NOMO-1 treated with dmso at 0.1 percent for 144 hours (cell line): Measurements from ENCODE around the gene SFSWAP.

Experiments
- DNase-seq: peaks from one replicate; lab custom pipeline; 2025; ENCODE audit not compliant: unreplicated experiment; lab: John Stamatoyannopoulos, UW

The SFSWAP gene

GRCh38 chr12:131785763-131786330 is 75.0 kb downstream of the SFSWAP start:
- DNase-seq: no peak

- no peak for DNase-seq
Measured at GRCh38 chr12:131786331-131786730, 75.4 kb downstream of the SFSWAP start.

- no peak for DNase-seq
Measured at GRCh38 chr12:131787143-131787660, 76.3 kb downstream of the SFSWAP start.

GRCh38 chr12:131788070-131788469 is 77.2 kb downstream of the SFSWAP start:
- no peak for DNase-seq

- DNase-seq: no peak
Measured at GRCh38 chr12:131789638-131790037, 78.7 kb downstream of the SFSWAP start.

GRCh38 chr12:131793243-131794022 is 82.5 kb downstream of the SFSWAP start:
- no peak for DNase-seq

- DNase-seq: no peak
Measured at GRCh38 chr12:131794061-131794460, 83.2 kb downstream of the SFSWAP start.

GRCh38 chr12:131794573-131794972 is 83.7 kb downstream of the SFSWAP start:
- DNase-seq: no peak

GRCh38 chr12:131795064-131795463 is 84.2 kb downstream of the SFSWAP start:
- DNase-seq: no peak

- DNase-seq: no peak
Measured at GRCh38 chr12:131795690-131796410, 85.0 kb downstream of the SFSWAP start.

- DNase-seq: no peak
Measured at GRCh38 chr12:131796411-131796736, 85.5 kb downstream of the SFSWAP start.

GRCh38 chr12:131796754-131797587 is 86.1 kb downstream of the SFSWAP start:
- DNase-seq: no peak

GRCh38 chr12:131797588-131797934 is 86.7 kb downstream of the SFSWAP start:
- DNase-seq: no peak

- no peak for DNase-seq
Measured at GRCh38 chr12:131799195-131799594, 88.3 kb downstream of the SFSWAP start.

- no peak for DNase-seq
Measured at GRCh38 chr12:131799828-131800593, 89.1 kb downstream of the SFSWAP start.

- no peak for DNase-seq
Measured at GRCh38 chr12:131800594-131801135, 89.8 kb downstream of the SFSWAP start.

- no peak for DNase-seq
Measured at GRCh38 chr12:131801254-131801866, 90.5 kb downstream of the SFSWAP start.

GRCh38 chr12:131803961-131804521 is 93.2 kb downstream of the SFSWAP start:
- DNase-seq: no peak

- DNase-seq: no peak
Measured at GRCh38 chr12:131805421-131805820, 94.5 kb downstream of the SFSWAP start.
